Peyer's patch (tissue), 4 donors: ENCODE data around the gene PTPN11.

ENCODE experiments used
- POLR2A ChIP-seq, 2 donors: fragments of 450-650 bp; IDR thresholded peaks; one replicate each; pipeline ENCODE4 v1.5.1; 2017; ENCODE audit warnings: antibody characterized with exemption in 2 of 2, mild to moderate bottlenecking in 2 of 2, moderate library complexity in 2 of 2
- TF ChIP-seq, protein P1 (sequence below), 6 experiments: fragments of 450-650 bp in 4 of 6; fragments of 200-600 bp in 2 of 6; sonication (generic) in 1 of 6; IDR thresholded peaks; one replicate each; pipeline ENCODE4 v1.5.1; 2017 to 2019; ENCODE audit warnings: antibody characterized with exemption in 6 of 6, mild to moderate bottlenecking in 3 of 6, moderate library complexity in 1 of 6

GRCh38 chr12:112480931-112481330 is 62.2 kb downstream of the PTPN11 start:
- no peak for TF ChIP-seq POLR2A (IDR thresholded peaks at IDR 0.05)
- TF ChIP-seq, protein P1, sequence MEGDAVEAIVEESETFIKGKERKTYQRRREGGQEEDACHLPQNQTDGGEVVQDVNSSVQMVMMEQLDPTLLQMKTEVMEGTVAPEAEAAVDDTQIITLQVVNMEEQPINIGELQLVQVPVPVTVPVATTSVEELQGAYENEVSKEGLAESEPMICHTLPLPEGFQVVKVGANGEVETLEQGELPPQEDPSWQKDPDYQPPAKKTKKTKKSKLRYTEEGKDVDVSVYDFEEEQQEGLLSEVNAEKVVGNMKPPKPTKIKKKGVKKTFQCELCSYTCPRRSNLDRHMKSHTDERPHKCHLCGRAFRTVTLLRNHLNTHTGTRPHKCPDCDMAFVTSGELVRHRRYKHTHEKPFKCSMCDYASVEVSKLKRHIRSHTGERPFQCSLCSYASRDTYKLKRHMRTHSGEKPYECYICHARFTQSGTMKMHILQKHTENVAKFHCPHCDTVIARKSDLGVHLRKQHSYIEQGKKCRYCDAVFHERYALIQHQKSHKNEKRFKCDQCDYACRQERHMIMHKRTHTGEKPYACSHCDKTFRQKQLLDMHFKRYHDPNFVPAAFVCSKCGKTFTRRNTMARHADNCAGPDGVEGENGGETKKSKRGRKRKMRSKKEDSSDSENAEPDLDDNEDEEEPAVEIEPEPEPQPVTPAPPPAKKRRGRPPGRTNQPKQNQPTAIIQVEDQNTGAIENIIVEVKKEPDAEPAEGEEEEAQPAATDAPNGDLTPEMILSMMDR (IDR thresholded peaks at IDR 0.05): no peak
